DND-41 (cell line): ENCODE results near the gene CELSR3.

Source experiments
- ATAC-seq: fragments of 200-7000 bp; cut with Tn5 transposase; 3 replicates; pipeline ENCODE4 v1.9.1; 2021; ENCODE audit warnings: low read depth; ENCODE audit not compliant: insufficient read depth
- DNase-seq: peaks from one replicate; pipeline ENCODE4 v3.0.0-alpha.2; 2020
- H2AFZ ChIP-seq: 2 replicates; pipeline ENCODE4 v1.6.0; 2012; ENCODE audit warnings: low read depth, low read length
- H3K27ac ChIP-seq: 2 replicates; pipeline ENCODE4 v1.5.1; 2012; ENCODE audit warnings: low read length, inconsistent platforms
- H3K27me3 ChIP-seq: fragments of 200-600 bp; sonication (generic); 2 replicates; pipeline ENCODE4 v1.6.0; 2012; ENCODE audit warnings: low read length, mild to moderate bottlenecking, inconsistent platforms; ENCODE audit not compliant: insufficient read depth, poor library complexity
- H3K36me3 ChIP-seq: 2 replicates; pipeline ENCODE4 v1.5.1; 2012; ENCODE audit warnings: low read length, inconsistent platforms; ENCODE audit not compliant: insufficient read depth
- H3K4me1 ChIP-seq: 2 replicates; pipeline ENCODE4 v1.5.1; 2012; ENCODE audit warnings: mild to moderate bottlenecking, low read length; ENCODE audit not compliant: insufficient read depth
- H3K4me2 ChIP-seq: 2 replicates; pipeline ENCODE4 v1.6.0; 2012; ENCODE audit warnings: mild to moderate bottlenecking, moderate library complexity, low read length, inconsistent platforms; ENCODE audit not compliant: insufficient read depth
- H3K4me3 ChIP-seq, 2 experiments: fragments of 200-600 bp in 1 of 2; shearing (Covaris generic) in 1 of 2; 2 replicates each; pipeline ENCODE4 v1.5.1; 2012 to 2016; ENCODE audit warnings: inconsistent platforms in 2 of 2, low read length in 2 of 2, mild to moderate bottlenecking in 2 of 2, low read depth in 1 of 2, moderate library complexity in 1 of 2
- H3K79me2 ChIP-seq: 2 replicates; pipeline ENCODE4 v1.6.0; 2012; ENCODE audit warnings: low read length, inconsistent platforms; ENCODE audit not compliant: insufficient read depth
- H3K9ac ChIP-seq: 2 replicates; pipeline ENCODE4 v1.6.0; 2012; ENCODE audit warnings: low read depth, mild to moderate bottlenecking, inconsistent platforms, low read length, moderate library complexity
- H3K9me3 ChIP-seq: 2 replicates; pipeline ENCODE4 v1.5.1; 2012; ENCODE audit warnings: low read length, moderate library complexity, mild to moderate bottlenecking, inconsistent platforms; ENCODE audit not compliant: insufficient read depth, severe bottlenecking
- H4K20me1 ChIP-seq: 2 replicates; pipeline ENCODE4 v1.6.0; 2012; ENCODE audit warnings: low read length; ENCODE audit not compliant: insufficient read depth
- CTCF ChIP-seq: IDR thresholded peaks from 2 replicates; pipeline ENCODE4 v1.5.1; 2012; ENCODE audit warnings: borderline replicate concordance, low read length, moderate library complexity, mild to moderate bottlenecking; ENCODE audit not compliant: poor library complexity, severe bottlenecking; ENCODE audit errors: extremely low read depth
- EZH2 ChIP-seq: IDR thresholded peaks from 3 replicates; pipeline ENCODE4 v1.6.1; 2012; ENCODE audit warnings: borderline replicate concordance, low read depth, mild to moderate bottlenecking, moderate library complexity, low read length, inconsistent platforms; ENCODE audit not compliant: severe bottlenecking

CELSR3 gene

GRCh38 chr3:48662753-48663488 lies at the start of gene CELSR3:
TSS of gene CELSR3 (minus strand) at chr3:48662886. CDS start at chr3:48662634, 252 bp downstream.
- no peak within 1 kb of the TSS for H3K4me2 ChIP-seq
- H3K79me2 ChIP-seq = no peaks in the 10 kb centered on the region
- H3K4me3 ChIP-seq = no peak within 1 kb of the TSS
- no peak within 1 kb of the TSS for H3K27ac ChIP-seq
- no peak for TF ChIP-seq EZH2
- no peak for TF ChIP-seq CTCF
- DNase-seq (no peak), ATAC-seq (no peak)
- no peaks in the 10 kb centered on the region for H3K4me1 ChIP-seq
- H4K20me1 ChIP-seq = no peaks in the 10 kb centered on the region
- H3K9ac ChIP-seq = no peak within 1 kb of the TSS
- no peaks in the 10 kb centered on the region for H3K9me3 ChIP-seq
- H2AFZ ChIP-seq = no peak within 1 kb of the TSS
- no peaks in the 10 kb centered on the region for H3K27me3 ChIP-seq
- H3K36me3 ChIP-seq = peaks cover 5% of the 10 kb centered on the region; the same call in 1 of the 2 replicates

DNA sequence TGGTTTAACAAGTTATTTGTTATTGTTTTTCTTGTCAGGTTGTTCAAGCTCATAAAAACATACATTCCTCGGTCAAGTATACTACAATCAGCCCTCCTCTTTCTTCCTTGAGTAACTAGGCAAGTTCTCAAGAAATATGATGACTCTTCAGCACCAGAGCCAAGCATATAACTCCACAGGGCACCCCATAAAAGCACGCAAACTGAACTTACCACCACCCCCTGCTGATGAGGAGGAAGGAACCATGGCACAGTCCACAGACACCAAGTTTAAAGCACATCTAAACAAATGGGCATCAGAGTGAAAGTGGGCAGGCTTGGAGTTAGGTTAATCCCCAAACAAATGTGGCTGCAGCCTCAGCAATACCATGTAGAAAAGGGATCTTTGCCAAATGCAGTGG lies 49.0 kb upstream of the CELSR3 start:
- Histone ChIP-seq H3K4me2 (no peak overlapping the region), H4K20me1 (peaks cover 56% of the 10 kb centered on the region)
- DNase-seq = no peak

GRCh38 chr3:48709051-48709461 lies 46.4 kb upstream of the CELSR3 start:
- H3K36me3 ChIP-seq = peaks cover 74% of the 10 kb centered on the region
- DNase-seq (no peak), ATAC-seq (no peak)
- no peak overlapping the region for H3K4me3 ChIP-seq
- H3K9me3 ChIP-seq = no peaks in the 10 kb centered on the region
- H4K20me1 ChIP-seq = peaks cover 74% of the 10 kb centered on the region
- H2AFZ ChIP-seq = no peak overlapping the region
- H3K9ac ChIP-seq = no peak overlapping the region
- no peak for TF ChIP-seq EZH2
- TF ChIP-seq CTCF = no peak
- H3K27ac ChIP-seq = no peak overlapping the region
- no peak overlapping the region for H3K4me2 ChIP-seq
- no peaks in the 10 kb centered on the region for H3K27me3 ChIP-seq
- H3K79me2 ChIP-seq = peaks cover 97% of the 10 kb centered on the region
- peaks cover 16% of the 10 kb centered on the region for H3K4me1 ChIP-seq

More for the DNA sequence above, 49.0 kb upstream of the CELSR3 start:
- Histone ChIP-seq H3K27ac (no peak overlapping the region), H3K9me3 (no peaks in the 10 kb centered on the region), H3K4me3 (no peak overlapping the region), H3K4me1 (peaks cover 36% of the 10 kb centered on the region), H2AFZ (no peak overlapping the region), H3K27me3 (no peaks in the 10 kb centered on the region), H3K9ac (no peak overlapping the region), H3K79me2 (peaks cover 97% of the 10 kb centered on the region), H3K36me3 (peaks cover 74% of the 10 kb centered on the region)
- no peak for TF ChIP-seq CTCF
- TF ChIP-seq EZH2 = no peak
- ATAC-seq = no peak

- Histone ChIP-seq H2AFZ (no peak overlapping the region), H3K27ac (no peak overlapping the region), H3K4me1 (peaks cover 13% of the 10 kb centered on the region), H3K79me2 (peaks cover 97% of the 10 kb centered on the region), H3K4me2 (no peak overlapping the region), H3K9me3 (no peaks in the 10 kb centered on the region), H4K20me1 (peaks cover 74% of the 10 kb centered on the region), H3K36me3 (peaks cover 70% of the 10 kb centered on the region), H3K4me3 (no peak overlapping the region), H3K27me3 (no peaks in the 10 kb centered on the region), H3K9ac (no peak overlapping the region)
- no peak for DNase-seq
- no peak for TF ChIP-seq EZH2
- TF ChIP-seq CTCF = no peak
- no peak for ATAC-seq
Measured at GRCh38 chr3:48708481-48708889, 45.8 kb upstream of the CELSR3 start.
